ENCODE data around the gene PRMT2.
"Not testable (repeated sequence)": the region's sequence is repeated elsewhere in the genome, so short reads cannot be mapped to it uniquely, and the experiment has no call there.

The PRMT2 gene

GRCh38 chr21:46617267-46618051, 18.0 kb upstream of the PRMT2 start:
- no peak for DNase-seq (ENCODE audit: extremely low read depth in 1 of 2, low read depth in 1 of 2)

- no peak for DNase-seq (ENCODE audit: extremely low read depth in 1 of 2, low read depth in 1 of 2)
Measured at GRCh38 chr21:46618738-46619379, 16.6 kb upstream of the PRMT2 start.

- DNase-seq (ENCODE audit: extremely low read depth in 1 of 2, low read depth in 1 of 2), result no peak
Measured at GRCh38 chr21:46619846-46620245, 15.6 kb upstream of the PRMT2 start.

GRCh38 chr21:46620846-46621245, 14.6 kb upstream of the PRMT2 start:
- no peak for DNase-seq (ENCODE audit: extremely low read depth in 1 of 2, low read depth in 1 of 2)

- DNase-seq (ENCODE audit: extremely low read depth in 1 of 2, low read depth in 1 of 2), result no peak
Measured at GRCh38 chr21:46621457-46622182, 13.9 kb upstream of the PRMT2 start.

- no peak for DNase-seq (ENCODE audit: extremely low read depth in 1 of 2, low read depth in 1 of 2)
Measured at GRCh38 chr21:46622226-46622625, 13.2 kb upstream of the PRMT2 start.

- DNase-seq (ENCODE audit: extremely low read depth in 1 of 2, low read depth in 1 of 2), result no peak
Measured at GRCh38 chr21:46624050-46624449, 11.4 kb upstream of the PRMT2 start.

- no peak for DNase-seq (ENCODE audit: extremely low read depth in 1 of 2, low read depth in 1 of 2)
Measured at GRCh38 chr21:46625759-46626158, 9.7 kb upstream of the PRMT2 start.

GRCh38 chr21:46626536-46626935, 8.9 kb upstream of the PRMT2 start:
- DNase-seq (ENCODE audit: extremely low read depth in 1 of 2, low read depth in 1 of 2), result no peak

- DNase-seq (ENCODE audit: extremely low read depth in 1 of 2, low read depth in 1 of 2), result no peak
Measured at GRCh38 chr21:46626975-46627501, 8.4 kb upstream of the PRMT2 start.

GRCh38 chr21:46627726-46628125, 7.7 kb upstream of the PRMT2 start:
- no peak for DNase-seq (ENCODE audit: extremely low read depth in 1 of 2, low read depth in 1 of 2)

GRCh38 chr21:46628868-46629267, 6.6 kb upstream of the PRMT2 start:
- no peak for DNase-seq (ENCODE audit: extremely low read depth in 1 of 2, low read depth in 1 of 2)

GRCh38 chr21:46630915-46631314, 4.6 kb upstream of the PRMT2 start:
- DNase-seq (ENCODE audit: extremely low read depth in 1 of 2, low read depth in 1 of 2), result not testable (repeated sequence)

GRCh38 chr21:46633566-46633965, 1.9 kb upstream of the PRMT2 start:
- no peak for DNase-seq (ENCODE audit: extremely low read depth in 1 of 2, low read depth in 1 of 2)

- DNase-seq (ENCODE audit: extremely low read depth in 1 of 2, low read depth in 1 of 2), result no peak
Measured at GRCh38 chr21:46634427-46634826, 1.0 kb upstream of the PRMT2 start.

GRCh38 chr21:46634966-46635323, 529 bp upstream of the PRMT2 start:
- no peak for DNase-seq (ENCODE audit: extremely low read depth in 1 of 2, low read depth in 1 of 2)

GRCh38 chr21:46636181-46636512, 673 bp downstream of the PRMT2 start:
- no peak for DNase-seq (ENCODE audit: extremely low read depth in 1 of 2, low read depth in 1 of 2)

GRCh38 chr21:46636550-46637285, 1.2 kb downstream of the PRMT2 start:
- DNase-seq (ENCODE audit: extremely low read depth in 1 of 2, low read depth in 1 of 2), result no peak

- DNase-seq (ENCODE audit: extremely low read depth in 1 of 2, low read depth in 1 of 2), result no peak
Measured at GRCh38 chr21:46637952-46638746, 2.7 kb downstream of the PRMT2 start.

Data from stimulated activated CD8-positive, alpha-beta memory T cell treated with anti-CD3 and anti-CD28 coated beads, Interleukin-7, amount 100 ng/mL, for 48 hours (primary cell).